H1 (cell line): ENCODE measurements around the gene FBLN2. TPM values are rescaled to one million over a fixed set of nuclear protein-coding genes. Genes with fewer than 3 reads are reported as not detected.

Experiments
- CEBPB ChIP-seq: IDR thresholded peaks from 2 replicates; pipeline ENCODE4 v1.6.1; 2012; ENCODE audit warnings: low read depth, low read length
- NANOG ChIP-seq: IDR thresholded peaks from 2 replicates; pipeline ENCODE4 v1.6.1; 2011; ENCODE audit warnings: low read length, low read depth, mild to moderate bottlenecking, inconsistent platforms; ENCODE audit not compliant: insufficient read depth, poor library complexity, severe bottlenecking
- SIRT6 ChIP-seq: IDR thresholded peaks from one replicate; pipeline ENCODE4 v1.7.1; 2012; ENCODE audit warnings: low read length, inconsistent platforms
- TAF1 ChIP-seq: IDR thresholded peaks from 2 replicates; pipeline ENCODE4 v1.6.1; 2011; ENCODE audit warnings: mild to moderate bottlenecking, low read depth, low read length
- TAF7 ChIP-seq: optimal IDR thresholded peaks from 2 replicates; pipeline ENCODE3; 2011; ENCODE audit warnings: low read depth, mild to moderate bottlenecking, inconsistent platforms, low read length, moderate library complexity, borderline replicate concordance
- TCF12 ChIP-seq: IDR thresholded peaks from 2 replicates; pipeline ENCODE4 v1.6.1; 2011; ENCODE audit warnings: low read depth, mild to moderate bottlenecking, low read length
- polyA plus RNA-seq, 7 experiments: library from polyadenylated mRNA; depleted of rRNA in 3 of 7; stranded (reverse) in 5 of 7; unstranded in 2 of 7; fragments of >200 nt in 5 of 7; fragments of 200-250 nt in 2 of 7; gene quantifications; 1 replicate in 5 of 7; 2 replicates in 1 of 7; 4 replicates in 1 of 7; pipeline versions ENCODE4 v1.2.1 to v1.2.3, GENCODE V29; 2011 to 2013; ENCODE audit warnings: missing spikeins in 2 of 7, mixed read lengths in 2 of 7
- total RNA-seq: library from RNA; stranded (reverse); fragmentation: NEBNext Ultra II Directional; extraction: Animal tissue kit (Norgen Biotek cat#: 25700); gene quantifications from 2 replicates; pipeline ENCODE4 v1.2.1, GENCODE V29; 2021
- TF ChIP-seq, protein P1 (sequence below): fragments of 300-600 bp; sonication (generic); IDR thresholded peaks from 2 replicates; pipeline ENCODE4 v1.7.1; 2012; ENCODE audit warnings: low read length, moderate library complexity, mild to moderate bottlenecking, inconsistent platforms; ENCODE audit not compliant: insufficient replicate concordance
- TF ChIP-seq, protein P2 (sequence below): IDR thresholded peaks from 2 replicates; pipeline ENCODE4 v1.6.1; 2011; ENCODE audit warnings: low read depth, mild to moderate bottlenecking, low read length; ENCODE audit not compliant: insufficient read depth
- TF ChIP-seq, protein P3 (sequence below), 3 experiments: IDR thresholded peaks; 1 replicate in 2 of 3; 2 replicates in 1 of 3; pipeline versions ENCODE4 v1.5.1 to v1.6.1; 2011; ENCODE audit warnings: low read length in 3 of 3, mild to moderate bottlenecking in 3 of 3, inconsistent platforms in 2 of 3, low read depth in 1 of 3, moderate library complexity in 1 of 3; ENCODE audit not compliant: insufficient read depth in 1 of 3; ENCODE audit errors: control extremely low read depth in 1 of 3

Gene FBLN2
- total and polyA plus RNA-seq, 2 of the 8 experiments (the other 6 are each of a cell fraction or from before 2014, with no cell fraction given), result 17.4 to 24.2 TPM

DNA sequence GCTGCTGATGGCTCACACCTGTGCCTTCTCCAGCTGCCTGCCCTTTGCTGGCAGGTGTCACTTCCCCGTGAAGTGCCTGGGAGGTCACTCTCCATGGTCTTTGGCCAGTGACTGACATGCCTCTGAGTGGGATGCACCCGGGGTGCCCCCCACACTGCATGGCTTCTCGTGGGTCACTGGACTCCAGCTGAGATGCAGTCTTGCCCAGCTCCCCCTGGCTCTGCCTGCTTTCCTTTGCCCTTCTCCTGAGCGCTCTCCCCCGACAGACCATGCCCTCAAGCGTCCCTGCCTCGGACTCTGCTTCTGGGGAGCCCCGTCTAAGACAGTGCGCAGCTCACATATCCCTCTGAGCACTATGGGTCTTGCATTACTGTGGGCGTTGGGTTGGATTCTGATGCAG lies 14.4 kb downstream of the FBLN2 start (continued):
- TF ChIP-seq, protein P1, sequence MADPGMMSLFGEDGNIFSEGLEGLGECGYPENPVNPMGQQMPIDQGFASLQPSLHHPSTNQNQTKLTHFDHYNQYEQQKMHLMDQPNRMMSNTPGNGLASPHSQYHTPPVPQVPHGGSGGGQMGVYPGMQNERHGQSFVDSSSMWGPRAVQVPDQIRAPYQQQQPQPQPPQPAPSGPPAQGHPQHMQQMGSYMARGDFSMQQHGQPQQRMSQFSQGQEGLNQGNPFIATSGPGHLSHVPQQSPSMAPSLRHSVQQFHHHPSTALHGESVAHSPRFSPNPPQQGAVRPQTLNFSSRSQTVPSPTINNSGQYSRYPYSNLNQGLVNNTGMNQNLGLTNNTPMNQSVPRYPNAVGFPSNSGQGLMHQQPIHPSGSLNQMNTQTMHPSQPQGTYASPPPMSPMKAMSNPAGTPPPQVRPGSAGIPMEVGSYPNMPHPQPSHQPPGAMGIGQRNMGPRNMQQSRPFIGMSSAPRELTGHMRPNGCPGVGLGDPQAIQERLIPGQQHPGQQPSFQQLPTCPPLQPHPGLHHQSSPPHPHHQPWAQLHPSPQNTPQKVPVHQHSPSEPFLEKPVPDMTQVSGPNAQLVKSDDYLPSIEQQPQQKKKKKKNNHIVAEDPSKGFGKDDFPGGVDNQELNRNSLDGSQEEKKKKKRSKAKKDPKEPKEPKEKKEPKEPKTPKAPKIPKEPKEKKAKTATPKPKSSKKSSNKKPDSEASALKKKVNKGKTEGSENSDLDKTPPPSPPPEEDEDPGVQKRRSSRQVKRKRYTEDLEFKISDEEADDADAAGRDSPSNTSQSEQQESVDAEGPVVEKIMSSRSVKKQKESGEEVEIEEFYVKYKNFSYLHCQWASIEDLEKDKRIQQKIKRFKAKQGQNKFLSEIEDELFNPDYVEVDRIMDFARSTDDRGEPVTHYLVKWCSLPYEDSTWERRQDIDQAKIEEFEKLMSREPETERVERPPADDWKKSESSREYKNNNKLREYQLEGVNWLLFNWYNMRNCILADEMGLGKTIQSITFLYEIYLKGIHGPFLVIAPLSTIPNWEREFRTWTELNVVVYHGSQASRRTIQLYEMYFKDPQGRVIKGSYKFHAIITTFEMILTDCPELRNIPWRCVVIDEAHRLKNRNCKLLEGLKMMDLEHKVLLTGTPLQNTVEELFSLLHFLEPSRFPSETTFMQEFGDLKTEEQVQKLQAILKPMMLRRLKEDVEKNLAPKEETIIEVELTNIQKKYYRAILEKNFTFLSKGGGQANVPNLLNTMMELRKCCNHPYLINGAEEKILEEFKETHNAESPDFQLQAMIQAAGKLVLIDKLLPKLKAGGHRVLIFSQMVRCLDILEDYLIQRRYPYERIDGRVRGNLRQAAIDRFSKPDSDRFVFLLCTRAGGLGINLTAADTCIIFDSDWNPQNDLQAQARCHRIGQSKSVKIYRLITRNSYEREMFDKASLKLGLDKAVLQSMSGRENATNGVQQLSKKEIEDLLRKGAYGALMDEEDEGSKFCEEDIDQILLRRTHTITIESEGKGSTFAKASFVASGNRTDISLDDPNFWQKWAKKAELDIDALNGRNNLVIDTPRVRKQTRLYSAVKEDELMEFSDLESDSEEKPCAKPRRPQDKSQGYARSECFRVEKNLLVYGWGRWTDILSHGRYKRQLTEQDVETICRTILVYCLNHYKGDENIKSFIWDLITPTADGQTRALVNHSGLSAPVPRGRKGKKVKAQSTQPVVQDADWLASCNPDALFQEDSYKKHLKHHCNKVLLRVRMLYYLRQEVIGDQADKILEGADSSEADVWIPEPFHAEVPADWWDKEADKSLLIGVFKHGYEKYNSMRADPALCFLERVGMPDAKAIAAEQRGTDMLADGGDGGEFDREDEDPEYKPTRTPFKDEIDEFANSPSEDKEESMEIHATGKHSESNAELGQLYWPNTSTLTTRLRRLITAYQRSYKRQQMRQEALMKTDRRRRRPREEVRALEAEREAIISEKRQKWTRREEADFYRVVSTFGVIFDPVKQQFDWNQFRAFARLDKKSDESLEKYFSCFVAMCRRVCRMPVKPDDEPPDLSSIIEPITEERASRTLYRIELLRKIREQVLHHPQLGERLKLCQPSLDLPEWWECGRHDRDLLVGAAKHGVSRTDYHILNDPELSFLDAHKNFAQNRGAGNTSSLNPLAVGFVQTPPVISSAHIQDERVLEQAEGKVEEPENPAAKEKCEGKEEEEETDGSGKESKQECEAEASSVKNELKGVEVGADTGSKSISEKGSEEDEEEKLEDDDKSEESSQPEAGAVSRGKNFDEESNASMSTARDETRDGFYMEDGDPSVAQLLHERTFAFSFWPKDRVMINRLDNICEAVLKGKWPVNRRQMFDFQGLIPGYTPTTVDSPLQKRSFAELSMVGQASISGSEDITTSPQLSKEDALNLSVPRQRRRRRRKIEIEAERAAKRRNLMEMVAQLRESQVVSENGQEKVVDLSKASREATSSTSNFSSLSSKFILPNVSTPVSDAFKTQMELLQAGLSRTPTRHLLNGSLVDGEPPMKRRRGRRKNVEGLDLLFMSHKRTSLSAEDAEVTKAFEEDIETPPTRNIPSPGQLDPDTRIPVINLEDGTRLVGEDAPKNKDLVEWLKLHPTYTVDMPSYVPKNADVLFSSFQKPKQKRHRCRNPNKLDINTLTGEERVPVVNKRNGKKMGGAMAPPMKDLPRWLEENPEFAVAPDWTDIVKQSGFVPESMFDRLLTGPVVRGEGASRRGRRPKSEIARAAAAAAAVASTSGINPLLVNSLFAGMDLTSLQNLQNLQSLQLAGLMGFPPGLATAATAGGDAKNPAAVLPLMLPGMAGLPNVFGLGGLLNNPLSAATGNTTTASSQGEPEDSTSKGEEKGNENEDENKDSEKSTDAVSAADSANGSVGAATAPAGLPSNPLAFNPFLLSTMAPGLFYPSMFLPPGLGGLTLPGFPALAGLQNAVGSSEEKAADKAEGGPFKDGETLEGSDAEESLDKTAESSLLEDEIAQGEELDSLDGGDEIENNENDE, result no peak
- no peak for TF ChIP-seq CEBPB
- TF ChIP-seq SIRT6, result no peak
- TF ChIP-seq TAF7, result no peak
- TF ChIP-seq TAF1, result no peak
- TF ChIP-seq NANOG, result no peak
- TF ChIP-seq, protein P2, sequence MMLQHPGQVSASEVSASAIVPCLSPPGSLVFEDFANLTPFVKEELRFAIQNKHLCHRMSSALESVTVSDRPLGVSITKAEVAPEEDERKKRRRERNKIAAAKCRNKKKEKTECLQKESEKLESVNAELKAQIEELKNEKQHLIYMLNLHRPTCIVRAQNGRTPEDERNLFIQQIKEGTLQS, result no peak
- TF ChIP-seq, protein P3, sequence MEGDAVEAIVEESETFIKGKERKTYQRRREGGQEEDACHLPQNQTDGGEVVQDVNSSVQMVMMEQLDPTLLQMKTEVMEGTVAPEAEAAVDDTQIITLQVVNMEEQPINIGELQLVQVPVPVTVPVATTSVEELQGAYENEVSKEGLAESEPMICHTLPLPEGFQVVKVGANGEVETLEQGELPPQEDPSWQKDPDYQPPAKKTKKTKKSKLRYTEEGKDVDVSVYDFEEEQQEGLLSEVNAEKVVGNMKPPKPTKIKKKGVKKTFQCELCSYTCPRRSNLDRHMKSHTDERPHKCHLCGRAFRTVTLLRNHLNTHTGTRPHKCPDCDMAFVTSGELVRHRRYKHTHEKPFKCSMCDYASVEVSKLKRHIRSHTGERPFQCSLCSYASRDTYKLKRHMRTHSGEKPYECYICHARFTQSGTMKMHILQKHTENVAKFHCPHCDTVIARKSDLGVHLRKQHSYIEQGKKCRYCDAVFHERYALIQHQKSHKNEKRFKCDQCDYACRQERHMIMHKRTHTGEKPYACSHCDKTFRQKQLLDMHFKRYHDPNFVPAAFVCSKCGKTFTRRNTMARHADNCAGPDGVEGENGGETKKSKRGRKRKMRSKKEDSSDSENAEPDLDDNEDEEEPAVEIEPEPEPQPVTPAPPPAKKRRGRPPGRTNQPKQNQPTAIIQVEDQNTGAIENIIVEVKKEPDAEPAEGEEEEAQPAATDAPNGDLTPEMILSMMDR (IDR thresholded peaks at IDR 0.05; ENCODE audit: control extremely low read depth in 1 of 3, insufficient read depth in 1 of 3, low read depth in 1 of 3, low read length in 3 of 3), result no peak
- no peak for TF ChIP-seq TCF12
